HG03025 (cell line): ENCODE data around the gene IL34.

Experiments
- ATAC-seq: cut with Tn5 transposase; IDR thresholded peaks from one replicate; pipeline ENCODE4 v1.9.1; 2021; ENCODE audit warnings: mild to moderate bottlenecking, moderate library complexity; ENCODE audit not compliant: unreplicated experiment, low FRiP score

IL34 gene

DNA sequence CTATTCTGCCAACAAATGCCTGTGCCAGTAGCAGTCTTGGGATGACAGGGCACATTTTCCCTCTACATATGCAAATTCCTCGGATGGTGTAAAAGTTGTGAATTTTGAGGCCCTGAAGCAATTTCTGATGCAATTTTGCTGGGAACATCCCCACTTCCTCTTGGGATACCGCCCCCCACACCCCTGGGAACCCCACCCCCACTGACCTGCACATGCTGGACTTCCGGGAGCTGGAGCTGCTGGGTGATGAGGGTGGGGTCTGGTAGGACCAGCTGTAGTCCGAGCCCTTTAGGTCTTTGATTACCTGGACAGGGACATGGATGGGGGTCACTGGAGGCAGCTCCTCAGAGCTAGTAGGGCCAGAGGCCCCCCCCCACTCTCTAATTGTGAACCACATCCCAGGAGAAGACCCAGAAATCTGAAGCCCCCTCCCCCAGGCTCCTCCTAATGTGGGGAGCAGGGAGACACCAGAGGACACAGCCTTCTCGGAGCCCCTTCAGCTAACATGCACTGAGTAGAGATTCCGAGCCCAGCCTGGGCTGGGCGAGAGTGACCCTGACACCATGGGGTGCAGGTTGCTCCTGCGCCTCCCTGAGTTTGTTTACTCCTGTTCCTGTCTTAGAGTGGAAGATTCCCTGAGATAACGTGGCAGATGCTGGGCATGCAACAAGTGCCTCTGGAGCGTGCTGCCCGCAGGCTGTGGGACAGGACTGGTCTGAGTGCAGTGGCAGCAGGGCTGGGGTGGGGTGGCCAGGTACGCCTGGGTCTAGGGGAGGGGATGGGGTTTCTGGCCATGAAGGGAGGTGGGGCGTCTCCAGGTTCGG, 30.5 kb downstream of the IL34 start:
- ATAC-seq: no peak

DNA sequence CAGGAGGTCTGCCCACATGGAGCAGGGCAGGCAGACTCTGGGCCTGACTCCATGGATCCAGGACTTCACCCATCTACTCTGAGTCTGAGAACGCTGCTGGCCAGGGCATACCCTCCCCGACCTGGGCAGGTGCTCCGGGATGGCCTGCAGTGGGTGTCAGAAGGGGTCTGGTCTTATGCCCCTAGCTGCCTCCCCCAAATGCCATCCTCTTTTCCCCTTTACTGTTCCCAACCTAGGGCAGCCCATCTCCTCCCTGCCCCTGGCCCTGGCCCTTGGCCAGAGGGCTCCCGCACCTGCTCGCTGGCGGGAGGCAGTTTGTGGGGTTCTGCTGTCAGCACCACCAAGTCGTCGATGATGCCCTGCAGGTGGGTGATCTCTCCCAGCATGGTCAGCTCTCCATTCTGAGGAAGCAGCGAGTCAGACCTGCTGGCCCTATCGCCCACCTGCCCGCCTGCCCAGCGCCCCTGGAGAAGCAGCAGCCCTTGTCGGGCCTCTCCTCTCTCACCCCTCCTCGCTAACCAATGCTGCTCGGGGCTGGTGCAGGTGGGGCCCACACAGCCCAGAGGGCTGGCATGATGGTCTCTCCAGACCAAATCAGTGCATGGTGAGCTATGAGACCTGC, 31.3 kb downstream of the IL34 start:
- no peak for ATAC-seq

DNA sequence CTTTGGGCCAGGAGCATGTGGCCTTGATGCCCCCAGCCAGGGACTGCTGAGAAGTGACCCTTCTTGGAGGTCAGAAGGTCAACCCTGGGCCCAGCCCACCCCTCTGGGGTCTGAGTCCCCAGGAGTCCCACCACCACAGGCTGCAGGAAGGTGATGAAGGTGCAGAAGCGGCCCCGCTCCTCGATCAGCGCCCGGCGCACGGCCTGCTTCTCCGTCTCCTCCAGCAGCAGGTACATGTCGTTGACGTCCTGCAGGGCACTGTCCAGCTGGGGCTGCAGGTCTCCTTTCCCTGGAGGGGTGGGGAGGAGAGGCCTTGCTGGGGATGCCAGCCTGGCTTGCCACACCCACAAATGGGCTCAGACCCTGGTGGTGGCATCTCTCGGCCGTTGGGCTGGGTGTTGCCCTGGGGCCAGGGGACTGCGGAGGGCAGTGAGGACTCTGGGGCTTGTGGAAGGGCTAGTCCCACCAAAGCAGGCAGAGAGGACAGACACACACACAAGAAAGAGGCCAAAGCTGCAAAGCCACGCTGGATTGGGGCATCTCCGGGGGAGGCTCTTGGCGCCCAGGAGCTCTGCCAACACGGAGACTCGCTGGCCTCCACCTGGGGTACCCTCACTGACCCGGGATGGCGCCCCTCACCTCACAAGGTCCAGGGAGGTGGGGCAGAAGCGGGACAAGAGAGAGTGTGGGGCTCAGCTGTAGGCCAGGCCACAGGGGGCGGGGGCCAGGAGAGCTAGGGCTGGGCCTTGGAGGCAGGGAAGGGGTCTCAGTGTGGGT, 31.9 kb downstream of the IL34 start:
- no peak for ATAC-seq

DNA sequence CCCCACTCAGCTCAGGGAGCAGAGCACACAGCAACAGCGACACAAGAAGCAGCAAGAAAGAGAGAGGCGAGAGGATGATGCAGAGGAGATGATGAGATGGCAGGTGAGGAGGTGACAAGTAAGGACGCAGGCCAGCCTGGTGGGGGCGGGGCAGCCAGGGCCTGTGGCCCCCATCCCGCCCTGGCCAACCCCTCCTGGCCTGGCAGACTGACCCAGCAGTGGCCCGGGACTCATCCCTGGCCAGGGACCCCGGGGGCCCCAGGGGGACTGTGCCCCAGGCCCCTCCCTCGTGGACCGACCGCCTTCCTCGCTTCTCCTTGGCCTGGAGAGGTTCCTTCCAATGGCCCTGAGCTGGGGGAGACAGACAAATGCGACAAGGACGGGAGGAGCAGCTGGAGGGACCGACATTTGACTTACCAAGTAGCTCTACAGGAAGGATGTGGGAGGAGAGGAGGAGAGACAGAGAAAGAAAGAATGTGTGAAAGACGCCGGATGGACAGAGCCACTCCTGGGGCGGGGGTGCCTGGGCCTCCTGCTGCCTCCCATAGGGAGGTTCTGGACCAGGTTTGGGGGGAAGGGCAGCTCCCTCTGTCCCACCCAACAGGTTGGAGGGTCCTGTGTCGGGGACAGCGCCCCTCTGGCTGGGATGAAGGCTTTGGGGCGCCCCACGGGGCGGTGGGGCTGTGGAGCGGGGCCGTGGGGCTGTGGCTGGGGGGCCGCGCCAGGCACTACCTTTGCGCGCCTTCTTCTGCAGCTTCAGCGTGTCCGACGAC, 32.7 kb downstream of the IL34 start:
- no peak for ATAC-seq

DNA sequence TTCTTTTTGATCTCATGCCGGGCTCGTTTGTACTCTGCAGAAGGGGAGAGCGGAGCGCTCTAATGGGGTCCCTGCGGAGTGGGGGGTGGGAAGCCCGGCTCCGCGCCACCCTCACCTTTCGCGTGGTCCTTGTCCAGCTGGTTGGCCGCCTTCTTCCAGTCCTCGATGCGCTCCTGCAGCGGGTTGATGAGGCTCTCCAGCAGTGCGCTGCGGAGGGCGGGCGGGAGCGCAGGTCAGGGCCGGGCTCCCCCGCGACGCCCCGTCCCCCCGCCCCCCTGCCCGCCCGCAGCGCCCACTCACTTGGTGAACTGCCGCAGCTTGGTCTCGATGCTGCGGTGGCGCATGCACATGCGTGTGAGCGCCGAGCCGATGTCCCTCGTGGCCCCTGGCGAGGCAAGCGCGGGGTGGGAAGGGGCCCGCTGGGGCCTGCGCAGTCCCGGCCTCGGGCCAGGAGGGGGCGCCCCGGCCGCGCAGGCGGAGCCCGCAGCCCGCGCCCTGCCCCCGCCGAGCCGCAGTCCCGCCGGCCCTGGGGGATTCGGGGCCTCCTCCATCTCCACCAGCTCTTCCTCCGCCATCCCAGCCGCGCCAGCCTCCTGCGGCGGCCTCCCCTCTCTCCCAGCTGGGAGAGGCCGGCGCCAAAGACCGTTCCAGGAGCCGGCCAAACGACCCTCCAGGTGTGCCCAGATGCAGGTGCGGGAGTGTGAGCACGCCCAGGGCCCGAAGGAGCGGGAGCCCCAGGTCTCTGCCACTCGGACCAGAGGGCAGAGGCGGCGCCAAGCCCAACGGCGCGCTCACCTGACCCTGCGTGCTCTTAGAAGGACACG, 33.5 kb downstream of the IL34 start:
- ATAC-seq: no peak

DNA sequence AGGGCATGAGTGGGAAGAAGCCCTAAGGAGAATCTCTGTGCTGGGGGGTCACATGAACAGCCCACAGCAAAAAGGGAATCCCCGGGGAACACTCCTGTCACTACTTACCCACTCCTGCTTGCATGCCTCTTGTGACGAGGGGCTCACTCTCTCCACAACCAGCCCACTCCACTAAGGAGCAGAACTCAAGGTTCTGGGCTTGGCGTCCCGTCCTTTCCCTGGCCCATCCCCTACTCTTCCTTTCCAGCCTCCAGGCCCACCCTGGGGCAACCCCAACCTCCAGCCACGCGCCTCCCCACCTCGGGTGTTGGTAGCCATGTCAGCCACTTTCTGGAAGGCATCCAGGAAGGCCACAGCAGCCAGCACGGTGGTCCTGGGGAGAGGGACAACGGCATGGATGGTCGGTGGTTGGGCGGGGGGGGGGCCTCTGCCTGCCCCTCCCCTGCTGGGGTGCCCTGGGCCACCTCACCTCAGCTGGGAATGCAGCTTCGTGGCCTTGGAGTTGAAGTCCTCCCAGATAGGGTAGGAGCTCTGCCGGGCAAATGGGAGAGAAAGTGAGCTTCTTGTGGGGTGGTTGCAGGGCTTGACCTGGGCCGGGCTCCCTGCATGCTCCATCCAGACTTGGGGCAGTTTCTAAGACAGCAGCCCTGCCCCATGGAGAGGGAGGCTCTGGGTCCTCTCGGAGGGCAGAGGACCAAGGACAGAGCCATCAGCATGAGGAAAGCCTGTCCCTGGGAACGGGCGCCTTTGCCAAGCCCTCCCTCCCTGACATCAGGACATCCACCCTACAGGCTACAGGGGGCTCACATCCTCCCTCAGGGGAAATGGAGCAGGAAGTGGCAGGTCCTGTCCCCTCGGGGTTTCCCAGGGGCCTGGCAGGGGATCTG, 34.4 kb downstream of the IL34 start:
- ATAC-seq: no peak

DNA sequence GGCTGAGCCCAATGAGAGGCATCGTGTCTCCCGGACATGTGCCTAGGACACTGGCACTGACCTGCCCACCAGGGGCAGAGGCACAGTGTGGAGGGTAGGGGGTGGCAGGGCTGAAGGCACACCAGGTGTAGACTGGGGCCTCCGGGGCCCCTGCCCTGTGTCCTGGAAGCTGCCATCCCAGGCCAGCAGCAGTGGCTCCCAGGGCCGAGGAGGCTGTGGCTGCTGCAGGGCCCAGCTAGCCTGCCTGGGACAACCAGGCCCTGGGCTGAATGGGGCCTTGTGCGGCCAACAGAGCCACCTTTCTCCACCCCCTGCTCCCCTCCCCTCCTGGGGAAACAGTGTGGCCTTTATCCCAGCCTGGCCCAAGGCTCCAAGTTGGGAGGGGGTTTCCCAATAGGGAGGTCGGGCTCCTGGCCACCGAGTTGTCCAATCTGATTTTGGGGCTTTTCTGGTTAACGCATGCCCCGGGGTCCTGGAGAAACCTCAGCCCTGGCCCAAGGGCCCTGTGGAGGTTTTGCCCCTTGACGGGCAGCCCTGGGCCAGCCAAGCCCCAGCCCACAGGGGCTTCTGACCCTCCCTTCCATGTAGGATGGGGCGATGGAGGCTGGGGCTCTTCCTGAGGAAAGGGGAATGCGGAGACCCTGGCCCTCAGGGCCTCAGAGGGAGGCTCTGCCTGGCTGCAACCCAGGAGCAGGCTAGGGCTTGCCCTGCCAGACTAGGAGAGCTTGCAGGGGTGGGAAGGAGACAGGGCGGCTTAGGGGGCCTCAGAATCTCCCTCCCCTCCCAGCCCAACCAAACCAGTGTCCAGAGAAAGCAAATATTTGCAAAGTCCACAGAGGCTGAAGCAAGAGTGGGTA, 35.3 kb downstream of the IL34 start:
- no peak for ATAC-seq

DNA sequence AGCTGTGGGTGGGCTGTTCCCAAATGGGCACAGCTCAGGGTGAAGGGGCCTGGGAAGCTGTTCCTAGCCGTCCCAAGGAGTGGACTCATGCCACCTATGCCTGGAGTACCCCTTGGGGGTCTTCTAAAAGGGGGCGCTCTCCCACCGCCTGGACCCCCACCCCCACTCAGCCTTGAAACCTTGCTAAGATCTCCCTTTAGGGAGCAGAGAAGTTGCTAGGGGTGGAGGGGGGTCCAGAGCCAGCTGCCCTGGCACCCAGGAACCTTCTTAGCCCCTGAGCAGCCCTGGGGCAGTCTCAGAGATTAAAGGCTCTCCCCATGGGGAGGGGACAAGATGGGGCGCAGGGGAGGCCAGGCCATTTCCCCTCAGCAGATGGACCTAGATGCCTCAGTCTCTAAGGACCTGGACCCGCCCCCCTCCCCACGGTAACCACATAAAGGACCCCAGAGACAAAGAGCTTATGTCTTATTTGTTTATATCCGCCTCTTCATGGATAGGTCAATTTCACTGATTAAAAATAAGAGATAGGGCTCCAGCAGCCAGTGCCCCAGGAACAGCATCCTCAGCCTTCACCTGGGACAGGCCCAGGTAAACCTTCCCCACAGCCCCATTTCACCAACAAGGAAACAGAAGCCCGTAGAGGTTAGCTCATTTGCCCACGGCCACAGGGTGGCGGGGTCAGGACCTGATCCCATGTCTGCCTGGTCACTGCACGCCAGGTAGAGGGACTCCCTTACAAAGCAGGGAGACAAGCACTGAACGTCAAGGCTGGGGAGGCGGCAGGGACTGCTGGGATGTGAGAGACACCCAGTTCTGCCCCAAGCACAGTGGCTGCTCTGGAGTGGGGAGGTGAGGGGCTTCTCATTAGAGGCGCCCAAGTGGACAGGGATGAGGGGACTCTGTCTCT, 36.1 kb downstream of the IL34 start:
- ATAC-seq: no peak

DNA sequence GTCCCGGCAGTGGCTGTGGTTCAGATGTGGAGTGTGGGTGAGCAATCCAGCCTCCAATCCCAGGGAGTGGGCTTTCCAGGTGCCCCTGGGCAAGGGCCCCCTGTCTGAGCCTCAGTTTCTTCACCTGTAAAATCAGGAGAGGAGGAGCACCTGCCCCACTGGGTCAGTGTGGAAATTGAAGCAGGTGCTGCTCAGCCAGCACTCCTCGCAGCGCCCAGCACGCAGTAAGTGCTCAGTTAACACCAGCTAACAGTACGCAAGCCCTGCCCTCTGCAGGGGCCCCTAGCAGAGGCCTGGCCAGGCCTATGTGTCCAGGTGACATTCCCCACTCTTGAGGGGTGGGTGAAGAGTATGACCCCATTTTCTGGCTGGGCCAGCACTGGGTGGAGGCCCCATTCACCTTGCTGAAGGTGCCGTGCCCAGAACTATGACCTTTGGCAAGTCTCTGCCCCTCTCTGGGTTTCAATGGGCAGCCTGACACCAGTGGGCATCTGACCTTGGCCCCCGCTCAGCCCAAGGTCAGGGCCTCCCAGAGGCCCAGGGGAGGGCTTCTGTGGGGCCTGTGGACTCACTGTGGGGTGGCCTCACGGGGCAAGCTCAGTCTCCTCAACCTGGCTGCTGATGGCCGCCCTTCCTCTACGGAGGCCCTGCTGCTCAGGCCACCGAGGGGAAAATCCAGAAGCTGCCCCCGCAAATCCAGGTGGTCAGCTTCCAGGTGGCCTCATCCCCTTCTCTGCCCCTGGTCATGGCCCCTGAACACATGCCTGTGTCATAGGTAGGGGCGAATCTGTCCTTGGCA, 37.0 kb downstream of the IL34 start:
- no peak for ATAC-seq

DNA sequence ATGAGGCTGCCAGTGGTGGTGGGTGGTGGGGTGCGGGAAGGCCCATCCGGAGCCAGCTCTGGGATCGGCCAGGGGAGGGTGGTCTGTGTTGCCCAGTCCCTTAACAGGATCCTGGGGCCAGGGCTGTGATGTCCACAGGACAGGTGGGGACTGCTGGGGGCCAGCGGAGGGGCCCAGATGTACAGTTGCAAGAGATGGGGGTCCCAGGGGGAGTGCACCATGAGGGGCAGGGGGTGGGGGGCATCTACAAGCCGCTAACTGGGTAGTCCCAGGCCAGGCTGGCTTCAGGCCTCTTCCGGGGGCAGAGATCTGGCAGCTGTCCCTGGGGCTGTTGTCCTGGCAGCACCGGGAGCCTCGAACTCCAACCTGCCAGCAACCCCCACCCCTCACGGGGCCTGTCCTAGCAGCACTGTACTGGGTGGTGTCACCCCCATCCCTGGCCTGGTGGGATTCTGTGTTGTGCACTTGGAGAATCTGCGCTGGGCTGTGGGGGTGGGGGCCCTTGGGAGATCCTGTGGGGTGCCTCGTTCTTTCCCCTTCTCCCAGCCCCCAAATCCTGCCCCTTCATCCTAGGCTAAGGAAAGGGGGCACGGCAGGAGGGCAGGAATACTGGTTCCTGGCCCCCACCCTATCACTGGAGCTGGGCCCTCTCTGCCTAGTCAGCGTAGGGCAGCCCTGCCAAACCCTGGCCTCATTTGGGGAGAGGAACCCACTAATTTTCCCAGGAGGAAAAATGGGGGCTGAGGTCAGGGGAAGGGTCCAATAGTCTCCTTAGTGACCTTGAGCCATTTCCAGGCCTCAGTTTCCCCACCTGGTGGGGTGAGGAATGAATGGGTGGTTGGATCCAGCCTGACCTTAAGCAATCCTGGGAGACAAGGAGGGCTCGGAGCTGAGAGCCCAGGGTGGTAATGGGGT, 38.0 kb downstream of the IL34 start:
- no peak for ATAC-seq

DNA sequence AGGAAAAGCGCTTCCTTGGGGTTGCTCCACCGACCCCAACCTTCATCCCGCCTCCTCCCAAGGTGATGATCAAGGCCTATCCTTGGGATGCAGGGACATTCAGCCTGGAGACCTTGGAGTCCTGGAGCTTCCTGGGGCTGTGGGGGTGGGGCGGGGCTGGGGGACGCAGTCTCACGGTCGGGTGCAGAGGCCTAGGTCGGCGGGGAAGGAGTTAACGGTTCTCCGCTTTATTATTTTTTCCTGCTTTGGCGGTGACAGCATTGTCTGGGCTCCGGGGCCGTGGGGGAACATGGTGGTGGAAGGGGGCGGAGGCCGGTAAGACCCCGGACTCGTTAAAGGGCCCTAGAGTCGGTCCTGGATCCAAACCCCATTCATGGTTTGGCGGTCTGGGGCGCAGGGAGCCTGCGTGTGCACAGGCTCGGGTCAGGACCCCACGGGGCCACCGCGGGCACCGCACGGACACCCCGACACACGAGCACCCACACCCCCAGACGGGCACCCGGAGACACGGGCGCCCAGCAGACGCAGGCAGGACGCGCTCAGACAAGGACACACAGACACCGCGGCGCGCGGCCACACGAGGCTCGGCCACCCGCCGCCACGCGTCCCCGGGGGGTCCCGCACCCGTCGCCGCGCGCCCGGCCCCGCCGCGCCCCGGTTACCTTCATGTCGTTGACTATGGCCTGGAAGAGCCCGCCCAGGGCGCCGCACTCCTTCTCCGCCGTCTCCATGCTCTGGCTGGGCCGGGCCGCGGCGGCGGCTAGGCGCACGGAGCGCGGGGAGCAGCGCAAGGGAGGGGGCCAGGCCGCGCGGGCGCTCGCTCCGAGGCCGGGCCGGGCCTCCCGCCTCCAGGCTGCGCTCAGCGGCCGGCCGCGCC, 38.9 kb downstream of the IL34 start:
- ATAC-seq: no peak

DNA sequence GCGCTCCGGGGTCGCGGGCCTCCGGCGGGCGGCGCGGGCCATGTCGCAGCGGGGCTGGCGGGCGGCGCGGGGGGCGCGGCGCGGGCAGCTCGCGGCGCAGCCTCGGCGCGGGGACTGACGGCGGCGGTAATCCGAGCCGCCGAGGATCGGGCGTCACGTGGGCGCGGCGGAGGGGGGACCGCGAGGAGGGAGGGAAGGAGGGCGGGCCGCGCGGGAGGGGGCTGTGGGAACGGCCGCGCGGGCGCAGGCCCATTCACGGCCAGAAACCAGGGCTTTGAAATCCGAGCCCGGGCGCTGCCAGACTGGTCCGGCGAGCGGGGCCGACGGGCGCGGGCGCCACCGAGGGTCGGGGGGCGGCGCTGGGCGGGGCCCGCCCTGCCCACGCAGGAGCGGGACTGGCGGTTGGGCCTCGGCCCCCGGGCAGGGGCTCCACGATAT, 39.6 kb downstream of the IL34 start, which contains the start of gene MTSS2:
Gene MTSS2, minus strand, starts transcription at position 116 of the 438 bp plus-strand sequence. CDS start 262 bp downstream, outside the sequence.
- no peak for ATAC-seq

DNA sequence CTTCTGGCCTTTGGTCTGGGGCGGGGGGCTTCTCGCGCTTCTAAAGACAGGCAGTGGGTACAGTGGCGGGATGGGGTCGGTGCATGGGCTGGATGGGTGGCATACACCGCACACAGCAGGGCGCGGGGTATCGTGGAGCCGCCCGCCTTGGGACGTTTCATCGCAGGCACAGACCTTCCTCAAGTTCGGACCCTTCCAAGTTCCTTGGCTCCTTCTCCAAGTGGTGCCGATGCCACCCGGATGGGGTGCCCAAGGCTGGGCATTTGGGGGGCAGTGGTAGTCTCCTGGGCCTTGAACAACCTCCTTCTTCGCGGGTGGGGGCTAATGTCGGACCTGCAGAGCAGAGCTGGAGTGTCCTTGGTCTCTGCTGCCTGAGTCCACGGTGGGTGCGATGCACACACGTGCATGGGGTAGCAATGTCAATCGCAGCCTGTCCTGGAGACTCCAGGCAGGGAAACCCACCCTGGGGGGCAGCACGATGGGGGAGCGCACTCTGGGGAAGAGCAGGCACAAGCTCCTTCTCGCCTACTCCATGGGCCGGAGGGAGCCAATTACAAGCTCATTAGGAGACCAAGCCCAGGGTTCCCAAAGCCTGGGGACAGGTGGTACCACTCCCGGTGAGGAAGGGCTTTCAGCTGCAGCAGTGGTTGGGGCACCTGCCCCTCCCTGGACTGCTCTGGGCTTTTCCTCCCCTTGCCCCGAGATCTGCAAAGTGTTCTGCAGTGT, 40.2 kb downstream of the IL34 start:
- no peak for ATAC-seq
